H9 (cell line): ENCODE results near the gene SLC52A1. TPM values are rescaled to one million over a fixed set of nuclear protein-coding genes. Genes with fewer than 3 reads are reported as not detected.

Experiments used
- DNase-seq: peaks from one replicate; pipeline ENCODE4 v3.0.0-alpha.2; 2017
- H2AFZ ChIP-seq: one replicate; pipeline ENCODE4 v1.6.1; 2013; ENCODE audit warnings: mild to moderate bottlenecking, low read length, control low read depth, moderate library complexity
- H2AK5ac ChIP-seq: 2 replicates; pipeline ENCODE4 v1.6.1; 2013; ENCODE audit warnings: low read length, control low read depth, mixed read lengths; ENCODE audit not compliant: insufficient read length
- H2BK120ac ChIP-seq: one replicate; pipeline ENCODE4 v1.6.1; 2013; ENCODE audit warnings: low read depth, mild to moderate bottlenecking, low read length, control low read depth, inconsistent platforms; ENCODE audit not compliant: poor library complexity, severe bottlenecking
- H2BK12ac ChIP-seq: 2 replicates; pipeline ENCODE4 v1.6.1; 2013; ENCODE audit warnings: low read length, control low read depth, mixed read lengths, low read depth; ENCODE audit not compliant: insufficient read length
- H2BK15ac ChIP-seq: 2 replicates; pipeline ENCODE4 v1.6.1; 2013; ENCODE audit warnings: low read depth, low read length, control low read depth
- H2BK20ac ChIP-seq: one replicate; pipeline ENCODE4 v1.6.1; 2013; ENCODE audit warnings: low read depth, mild to moderate bottlenecking, low read length, control low read depth, inconsistent platforms; ENCODE audit not compliant: poor library complexity, severe bottlenecking
- H2BK5ac ChIP-seq: 2 replicates; pipeline ENCODE4 v1.6.1; 2013; ENCODE audit warnings: low read length, control low read depth, mixed read lengths; ENCODE audit not compliant: insufficient read length
- H3K14ac ChIP-seq: 2 replicates; pipeline ENCODE4 v1.6.1; 2013; ENCODE audit warnings: low read length, control low read depth; ENCODE audit not compliant: insufficient read depth
- H3K18ac ChIP-seq: 2 replicates; pipeline ENCODE4 v1.6.1; 2013; ENCODE audit warnings: low read depth, mild to moderate bottlenecking, mixed read lengths, low read length, control low read depth; ENCODE audit not compliant: insufficient read length
- H3K23ac ChIP-seq: 2 replicates; pipeline ENCODE4 v1.6.1; 2013; ENCODE audit warnings: low read length, control low read depth, mixed read lengths, low read depth; ENCODE audit not compliant: insufficient read length
- H3K23me2 ChIP-seq: 2 replicates; pipeline ENCODE4 v1.6.1; 2013; ENCODE audit warnings: low read depth, mild to moderate bottlenecking, mixed read lengths, low read length, control low read depth; ENCODE audit not compliant: insufficient read length, poor library complexity, severe bottlenecking
- H3K27ac ChIP-seq: 2 replicates; pipeline ENCODE4 v1.5.1; 2013; ENCODE audit warnings: low read length, control low read depth, mixed read lengths, low read depth; ENCODE audit not compliant: insufficient read length
- H3K27me3 ChIP-seq: 2 replicates; pipeline ENCODE4 v1.6.1; 2013; ENCODE audit warnings: low read length, control low read depth, inconsistent platforms; ENCODE audit not compliant: insufficient read depth
- H3K4ac ChIP-seq: 2 replicates; pipeline ENCODE4 v1.6.1; 2013; ENCODE audit warnings: low read depth, mild to moderate bottlenecking, control low read depth, inconsistent platforms, low read length, moderate library complexity
- H3K4me1 ChIP-seq: 2 replicates; pipeline ENCODE4 v1.6.1; 2013; ENCODE audit warnings: low read length, control low read depth, inconsistent platforms; ENCODE audit not compliant: insufficient read depth
- H3K4me2 ChIP-seq: 2 replicates; pipeline ENCODE4 v1.6.1; 2013; ENCODE audit warnings: low read length, control low read depth, mixed read lengths; ENCODE audit not compliant: insufficient read length, insufficient read depth
- H3K56ac ChIP-seq: 2 replicates; pipeline ENCODE4 v1.6.1; 2013; ENCODE audit warnings: low read depth, mild to moderate bottlenecking, mixed read lengths, low read length, control low read depth; ENCODE audit not compliant: insufficient read length
- H3K79me1 ChIP-seq: 2 replicates; pipeline ENCODE4 v1.6.1; 2013; ENCODE audit warnings: low read depth, mild to moderate bottlenecking, moderate library complexity, low read length, control low read depth, inconsistent platforms; ENCODE audit not compliant: insufficient read depth, poor library complexity, severe bottlenecking
- H3K79me2 ChIP-seq: 2 replicates; pipeline ENCODE4 v1.6.1; 2013; ENCODE audit warnings: low read length, control low read depth, inconsistent platforms; ENCODE audit not compliant: insufficient read depth
- H3K9ac ChIP-seq: 2 replicates; pipeline ENCODE4 v1.6.1; 2013; ENCODE audit warnings: low read length, control low read depth, mixed read lengths; ENCODE audit not compliant: insufficient read length; ENCODE audit errors: extremely low read depth
- H3K9me3 ChIP-seq: one replicate; pipeline ENCODE4 v1.6.1; 2013; ENCODE audit warnings: low read depth, low read length, inconsistent platforms; ENCODE audit not compliant: control insufficient read depth
- H3T11ph ChIP-seq: one replicate; pipeline ENCODE4 v1.6.1; 2013; ENCODE audit warnings: mild to moderate bottlenecking, low read length, control low read depth, inconsistent platforms
- H4K20me1 ChIP-seq: one replicate; pipeline ENCODE4 v1.6.1; 2013; ENCODE audit not compliant: control insufficient read depth, insufficient read length, insufficient read depth
- H4K5ac ChIP-seq: 2 replicates; pipeline ENCODE4 v1.6.1; 2013; ENCODE audit warnings: low read depth, mild to moderate bottlenecking, mixed read lengths, low read length, control low read depth; ENCODE audit not compliant: insufficient read length
- H4K8ac ChIP-seq: replicated peaks from 2 replicates; pipeline ENCODE4 v1.6.1; 2013; ENCODE audit warnings: low read length, control low read depth, mixed read lengths, low read depth; ENCODE audit not compliant: insufficient read length
- H4K91ac ChIP-seq: 2 replicates; pipeline ENCODE4 v1.6.1; 2013; ENCODE audit warnings: low read depth, mild to moderate bottlenecking, moderate library complexity, mixed read lengths, low read length, control low read depth; ENCODE audit not compliant: insufficient read length
- H3K27ac Mint-ChIP-seq, 3 experiments: 2 replicates in 2 of 3; 3 replicates in 1 of 3; pipeline ENCODE4 v1.8.0; 2020 to 2021; ENCODE audit warnings: mixed read lengths in 3 of 3, mild to moderate bottlenecking in 1 of 3, moderate library complexity in 1 of 3
- H3K27me3 Mint-ChIP-seq: 2 replicates; pipeline ENCODE4 v1.8.0; 2021; ENCODE audit warnings: low read depth, mild to moderate bottlenecking, moderate library complexity, mixed read lengths
- H3K36me3 Mint-ChIP-seq, 3 experiments: 2 replicates in 2 of 3; 3 replicates in 1 of 3; pipeline ENCODE4 v1.8.0; 2020 to 2021; ENCODE audit warnings: low read depth in 3 of 3, mixed read lengths in 3 of 3; ENCODE audit not compliant: insufficient read depth in 1 of 3
- H3K4me1 Mint-ChIP-seq, 2 experiments: 2 replicates each; pipeline ENCODE4 v1.8.0; 2020; ENCODE audit warnings: mixed read lengths in 2 of 2
- H3K4me3 Mint-ChIP-seq, 2 experiments: 2 replicates in 1 of 2; 3 replicates in 1 of 2; pipeline ENCODE4 v1.8.0; 2020 to 2021; ENCODE audit warnings: mild to moderate bottlenecking in 2 of 2, mixed read lengths in 2 of 2, moderate library complexity in 1 of 2
- H3K9me3 Mint-ChIP-seq, 2 experiments: 2 replicates in 1 of 2; 3 replicates in 1 of 2; pipeline ENCODE4 v1.8.0; 2020; ENCODE audit warnings: mild to moderate bottlenecking in 2 of 2, mixed read lengths in 2 of 2, moderate library complexity in 1 of 2
- WGBS: extraction: QIAGEN DNeasy Blood & Tissue Kit; methylation state at CpG from one replicate; pipeline ENCODE4 v1.1.7; 2013; ENCODE audit warnings: missing lambda C conversion rate, low lambda C conversion rate, mixed read lengths; ENCODE audit not compliant: insufficient read length; ENCODE audit errors: extremely low coverage; 5-methylcytosine and 5-hydroxymethylcytosine counted together
- total RNA-seq: library from RNA; stranded (reverse); gene quantifications from 2 replicates; pipeline ENCODE4 v1.2.1, GENCODE V29; 2021
- TF ChIP-seq, protein P1 (sequence below): fragments of 200-600 bp; sonication (generic); conservative IDR thresholded peaks from 3 replicates; pipeline ENCODE4 v1.8.0; 2021; ENCODE audit warnings: antibody characterized with exemption, mild to moderate bottlenecking

The SLC52A1 gene
- total RNA-seq, 1 experiment from 2014 or later, result 0.17 TPM

DNA sequence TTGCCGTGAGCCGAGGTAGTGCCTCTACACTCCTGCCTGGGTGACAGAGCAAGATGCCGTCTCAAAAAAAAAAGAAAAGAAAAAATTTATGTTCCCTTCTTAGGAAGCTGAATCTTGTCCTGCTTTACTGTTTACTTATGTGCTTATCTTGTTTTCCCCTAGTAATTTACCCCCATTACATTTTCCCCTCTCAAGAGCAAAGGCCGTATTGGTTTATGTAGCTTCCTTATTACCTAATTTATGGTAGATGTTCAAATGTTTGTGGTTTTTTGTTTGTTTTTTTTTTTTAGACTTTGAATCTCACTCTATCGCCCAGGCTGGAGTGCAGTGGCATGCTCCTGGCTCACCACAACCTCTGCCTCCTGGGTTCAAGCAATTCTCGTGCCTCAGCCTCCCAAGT is 10.3 kb upstream of the SLC52A1 start:
- Mint-ChIP-seq H3K4me1 (peaks cover 0 to 3% of the 10 kb centered on the region in 2 experiments; a peak in 1 of 4 replicates), H3K36me3 (no peaks in the 10 kb centered on the region; a peak in 1 of 7 replicates), H3K27me3 (peaks cover 5% of the 10 kb centered on the region; the same call in 1 of the 2 replicates), H3K9me3 (no peaks in the 10 kb centered on the region; a peak in 1 of 5 replicates), H3K27ac (no peak overlapping the region; a peak in 1 of 7 replicates), H3K4me3 (no peak overlapping the region)
- H3K23ac ChIP-seq, result no peak overlapping the region
- no peaks in the 10 kb centered on the region for H3K79me1 ChIP-seq
- no peak overlapping the region for H4K5ac ChIP-seq
- no peak overlapping the region for H3K9ac ChIP-seq
- H3K9me3 ChIP-seq, result no peaks in the 10 kb centered on the region
- H3K4ac ChIP-seq, result no peak overlapping the region
- H3K27ac ChIP-seq, result no peak overlapping the region
- H3K4me1 ChIP-seq, result no peaks in the 10 kb centered on the region
- no peak overlapping the region for H2BK120ac ChIP-seq
- no peak overlapping the region for H2AFZ ChIP-seq
- H4K91ac ChIP-seq, result no peak overlapping the region
- H3K18ac ChIP-seq, result no peak overlapping the region
- no peak overlapping the region for H2BK20ac ChIP-seq
- H2AK5ac ChIP-seq, result no peak overlapping the region
- no CpG with 5 or more reads among the region's 6 CpGs for WGBS
- H3K14ac ChIP-seq, result no peak overlapping the region
- no peak overlapping the region for H4K8ac ChIP-seq
- H3K27me3 ChIP-seq, result no peaks in the 10 kb centered on the region
- H4K20me1 ChIP-seq, result no peaks in the 10 kb centered on the region
- no peaks in the 10 kb centered on the region for H3K23me2 ChIP-seq
- H2BK15ac ChIP-seq, result no peak overlapping the region
- H3K4me2 ChIP-seq, result no peak overlapping the region
- H3K56ac ChIP-seq, result no peak overlapping the region
- H2BK12ac ChIP-seq, result no peak overlapping the region
- no peaks in the 10 kb centered on the region for H3K79me2 ChIP-seq
- H3T11ph ChIP-seq, result no peak overlapping the region
- TF ChIP-seq, protein P1, sequence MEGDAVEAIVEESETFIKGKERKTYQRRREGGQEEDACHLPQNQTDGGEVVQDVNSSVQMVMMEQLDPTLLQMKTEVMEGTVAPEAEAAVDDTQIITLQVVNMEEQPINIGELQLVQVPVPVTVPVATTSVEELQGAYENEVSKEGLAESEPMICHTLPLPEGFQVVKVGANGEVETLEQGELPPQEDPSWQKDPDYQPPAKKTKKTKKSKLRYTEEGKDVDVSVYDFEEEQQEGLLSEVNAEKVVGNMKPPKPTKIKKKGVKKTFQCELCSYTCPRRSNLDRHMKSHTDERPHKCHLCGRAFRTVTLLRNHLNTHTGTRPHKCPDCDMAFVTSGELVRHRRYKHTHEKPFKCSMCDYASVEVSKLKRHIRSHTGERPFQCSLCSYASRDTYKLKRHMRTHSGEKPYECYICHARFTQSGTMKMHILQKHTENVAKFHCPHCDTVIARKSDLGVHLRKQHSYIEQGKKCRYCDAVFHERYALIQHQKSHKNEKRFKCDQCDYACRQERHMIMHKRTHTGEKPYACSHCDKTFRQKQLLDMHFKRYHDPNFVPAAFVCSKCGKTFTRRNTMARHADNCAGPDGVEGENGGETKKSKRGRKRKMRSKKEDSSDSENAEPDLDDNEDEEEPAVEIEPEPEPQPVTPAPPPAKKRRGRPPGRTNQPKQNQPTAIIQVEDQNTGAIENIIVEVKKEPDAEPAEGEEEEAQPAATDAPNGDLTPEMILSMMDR, result no peak
- no peak overlapping the region for H2BK5ac ChIP-seq
- no peak for DNase-seq
